ENCODE results near the gene LUC7L3. TPM values are rescaled to one million over a fixed set of nuclear protein-coding genes. Genes with fewer than 3 reads are reported as not detected.
"Not testable (repeated sequence)": the region's sequence is repeated elsewhere in the genome, so short reads cannot be mapped to it uniquely, and the experiment has no call there.

The LUC7L3 gene
- total RNA-seq, 1 experiment from 2014 or later, result 155 TPM

- intact Hi-C loops (cut with micrococcal nuclease; ENCODE audit: unreplicated experiment), result no loop called here
- H3K4me1 Mint-ChIP-seq (ENCODE audit: low read depth, unreplicated experiment), result peaks cover 35% of the 10 kb centered on the region
- no peak overlapping the region for H3K27ac Mint-ChIP-seq (ENCODE audit: unreplicated experiment)
- no peak for TF ChIP-seq CTCF (IDR thresholded peaks at IDR 0.05; ENCODE audit: unreplicated experiment)
- no peak overlapping the region for H3K4me3 Mint-ChIP-seq (ENCODE audit: low read depth, unreplicated experiment)
- no peak for DNase-seq
- H3K9me3 Mint-ChIP-seq (ENCODE audit: low read depth, unreplicated experiment), result no peaks in the 10 kb centered on the region
- H3K36me3 Mint-ChIP-seq (ENCODE audit: insufficient read depth, unreplicated experiment), result peaks cover 32% of the 10 kb centered on the region
- BruUV-seq (replicated peaks), result TSS peak; percentile 10
- CTCF ChIA-PET, result interaction anchor here (0.7 to 1.1 kb wide), 2 partner anchors 9 to 122 kb away, joined by 3 read pairs; no protein-coding TSS in a partner anchor
- H3K27me3 Mint-ChIP-seq (ENCODE audit: unreplicated experiment), result no peaks in the 10 kb centered on the region
Measured at GRCh38 chr17:50679008-50679544, 40.3 kb upstream of the LUC7L3 start.

DNA sequence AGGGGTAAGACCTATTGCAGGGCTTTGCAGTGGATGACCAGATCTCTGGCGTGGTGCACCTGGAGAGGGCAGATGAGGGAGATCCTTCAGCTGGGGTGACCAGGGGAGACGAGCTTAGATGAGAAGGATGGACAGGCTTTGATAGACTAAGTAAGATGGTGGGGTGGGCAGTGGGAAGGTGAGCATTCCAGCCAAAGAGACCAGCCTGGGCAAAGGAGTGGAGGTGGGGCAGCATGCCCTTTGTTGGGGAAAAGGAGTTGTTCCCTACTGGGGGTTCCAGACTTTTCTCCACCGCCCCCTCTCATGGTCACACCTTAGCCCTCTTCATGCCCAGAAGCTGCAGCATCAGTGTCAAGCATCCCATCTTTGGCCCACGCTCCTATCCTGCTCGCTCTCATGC, 39.3 kb upstream of the LUC7L3 start:
- no peak overlapping the region for H3K27ac Mint-ChIP-seq (ENCODE audit: unreplicated experiment)
- H3K27me3 Mint-ChIP-seq (ENCODE audit: unreplicated experiment), result no peaks in the 10 kb centered on the region
- no peak for TF ChIP-seq CTCF (IDR thresholded peaks at IDR 0.05; ENCODE audit: unreplicated experiment)
- intact Hi-C loops (cut with micrococcal nuclease; ENCODE audit: unreplicated experiment), result no loop called here
- DNase-seq, result no peak
- H3K4me1 Mint-ChIP-seq (ENCODE audit: low read depth, unreplicated experiment), result peaks cover 40% of the 10 kb centered on the region
- peaks cover 36% of the 10 kb centered on the region for H3K36me3 Mint-ChIP-seq (ENCODE audit: insufficient read depth, unreplicated experiment)
- no peaks in the 10 kb centered on the region for H3K9me3 Mint-ChIP-seq (ENCODE audit: low read depth, unreplicated experiment)
- no peak overlapping the region for H3K4me3 Mint-ChIP-seq (ENCODE audit: low read depth, unreplicated experiment)
- CTCF ChIA-PET, result interaction anchor here (0.6 to 2.1 kb wide), 2 partner anchors 9 to 49 kb away, joined by 3 to 5 read pairs; no protein-coding TSS in a partner anchor
- BruUV-seq (replicated peaks), result no TSS peak

DNA sequence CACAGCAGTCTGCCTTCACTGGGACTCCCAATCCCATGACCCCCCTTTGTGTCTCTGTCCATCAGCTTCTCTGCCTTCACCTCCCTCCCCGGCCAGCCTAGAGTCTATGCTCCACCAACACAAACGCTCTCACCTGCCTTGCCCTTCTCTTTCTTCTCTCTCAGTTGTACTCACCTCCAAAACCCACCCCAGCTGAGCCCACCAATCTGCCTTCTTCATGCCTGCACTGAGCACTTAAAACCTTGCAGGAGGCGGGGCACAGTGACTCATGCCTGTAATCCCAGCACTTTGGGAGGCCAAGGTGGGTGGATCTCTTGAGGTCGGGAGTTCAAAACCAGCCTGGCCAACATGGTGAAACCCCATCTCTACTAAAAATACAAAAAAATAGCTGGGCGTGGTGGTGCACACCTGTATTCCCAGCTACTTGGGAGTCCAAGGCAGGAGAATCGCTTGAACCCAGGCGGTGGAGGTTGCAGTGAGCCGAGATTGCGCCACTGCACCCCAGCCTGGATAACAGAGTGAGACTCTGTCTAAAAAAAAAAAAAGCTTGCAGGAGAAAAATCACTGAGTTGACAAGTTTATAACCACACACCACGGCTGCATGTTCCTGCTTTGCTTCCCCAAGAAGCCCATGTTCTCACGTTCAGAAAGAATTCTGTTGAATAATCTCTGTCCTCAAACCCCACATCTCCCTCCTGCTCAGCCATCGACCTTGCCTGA, 38.7 kb upstream of the LUC7L3 start:
- DNase-seq; H3K4me3 Mint-ChIP-seq (ENCODE audit: low read depth, unreplicated experiment); H3K27me3 Mint-ChIP-seq (ENCODE audit: unreplicated experiment); BruUV-seq (replicated peaks); H3K27ac Mint-ChIP-seq (ENCODE audit: unreplicated experiment); intact Hi-C loops (cut with micrococcal nuclease; ENCODE audit: unreplicated experiment); H3K9me3 Mint-ChIP-seq (ENCODE audit: low read depth, unreplicated experiment): not testable (repeated sequence)
- H3K36me3 Mint-ChIP-seq (ENCODE audit: insufficient read depth, unreplicated experiment), result peaks cover 36% of the 10 kb centered on the region
- H3K4me1 Mint-ChIP-seq (ENCODE audit: low read depth, unreplicated experiment), result peaks cover 44% of the 10 kb centered on the region
- CTCF ChIA-PET, result interaction anchor here (2.1 kb wide), 1 partner anchor 50 kb away, joined by 5 read pairs; no protein-coding TSS in a partner anchor

DNA sequence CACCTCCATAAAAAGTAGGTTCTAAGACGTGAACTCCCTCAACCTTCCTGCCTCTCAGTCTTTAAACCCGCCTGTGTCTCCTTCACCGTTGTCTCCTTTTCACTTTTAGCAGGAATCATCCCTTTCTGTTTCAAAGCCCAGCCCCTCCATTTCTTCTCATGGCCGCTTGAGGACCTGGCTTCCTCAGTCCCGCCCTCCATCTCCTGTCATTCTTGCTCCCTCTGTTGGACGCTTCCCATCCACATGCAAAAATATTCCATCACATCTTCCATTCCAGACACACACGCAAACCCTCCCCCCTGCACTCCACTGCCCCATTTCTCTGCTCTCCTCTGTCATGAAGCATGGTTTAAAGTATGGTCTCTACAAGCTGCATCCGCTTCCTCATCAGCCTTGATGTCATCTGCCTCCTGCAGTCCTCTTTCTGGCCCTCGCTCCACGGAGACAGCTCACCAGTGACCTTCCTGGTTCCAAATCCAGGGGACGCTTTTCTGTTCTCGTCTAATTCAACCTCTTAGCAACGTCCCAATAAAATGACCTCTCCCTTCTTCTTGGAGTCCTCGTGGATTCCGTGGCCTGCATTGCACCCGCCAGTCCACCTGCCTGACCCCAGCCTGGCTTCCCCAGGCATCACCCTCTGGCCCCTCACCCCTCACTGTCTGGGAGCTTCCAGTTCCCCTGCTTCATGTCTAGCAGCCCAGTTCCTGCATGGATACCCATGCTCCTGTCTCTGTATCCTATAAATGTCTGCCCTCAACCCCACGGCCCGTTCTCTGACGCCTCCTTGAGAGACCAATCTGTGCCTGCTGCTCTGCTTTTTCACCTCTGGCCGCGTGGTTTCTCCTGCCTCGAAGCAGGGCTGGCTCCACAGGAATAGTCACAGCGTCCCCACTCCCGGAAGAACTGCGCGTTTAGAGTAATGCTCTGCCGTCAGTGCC, 37.9 kb upstream of the LUC7L3 start:
- peaks cover 41% of the 10 kb centered on the region for H3K36me3 Mint-ChIP-seq (ENCODE audit: insufficient read depth, unreplicated experiment)
- no peaks in the 10 kb centered on the region for H3K27me3 Mint-ChIP-seq (ENCODE audit: unreplicated experiment)
- no peak for DNase-seq
- no peak overlapping the region for H3K4me3 Mint-ChIP-seq (ENCODE audit: low read depth, unreplicated experiment)
- CTCF ChIA-PET, result interaction anchor here (2.1 kb wide), 1 partner anchor 51 kb away, joined by 5 read pairs; no protein-coding TSS in a partner anchor
- intact Hi-C loops (cut with micrococcal nuclease; ENCODE audit: unreplicated experiment), result no loop called here
- no peaks in the 10 kb centered on the region for H3K9me3 Mint-ChIP-seq (ENCODE audit: low read depth, unreplicated experiment)
- no TSS peak for BruUV-seq (replicated peaks)
- no peak for TF ChIP-seq CTCF (IDR thresholded peaks at IDR 0.05; ENCODE audit: unreplicated experiment)
- H3K4me1 Mint-ChIP-seq (ENCODE audit: low read depth, unreplicated experiment), result peaks cover 45% of the 10 kb centered on the region
- no peak overlapping the region for H3K27ac Mint-ChIP-seq (ENCODE audit: unreplicated experiment)

All from Calu3 (cell line).